HepG2 (cell line): ENCODE measurements around the gene VCAN. TPM values are rescaled to one million over a fixed set of nuclear protein-coding genes. Genes with fewer than 3 reads are reported as not detected.

Experiments
- ARID5B ChIP-seq: IDR thresholded peaks from 2 replicates; pipeline ENCODE4 v1.4.0; 2020; ENCODE audit warnings: mild to moderate bottlenecking, missing genetic modification reagents
- CEBPG ChIP-seq: IDR thresholded peaks from 2 replicates; pipeline ENCODE4 v1.6.1; 2016
- FOXA3 ChIP-seq: IDR thresholded peaks from 2 replicates; pipeline ENCODE4 v1.6.1; 2016; ENCODE audit warnings: missing genetic modification reagents, missing compliant biosample characterization
- FOXC1 ChIP-seq: sonication (generic); formaldehyde crosslinking; IDR thresholded peaks from 2 replicates; pipeline ENCODE4 v1.8.0; 2022; ENCODE audit warnings: mild to moderate bottlenecking, missing genetic modification reagents, borderline replicate concordance
- GABPA ChIP-seq, 2 experiments: IDR thresholded peaks; 2 replicates each; pipeline ENCODE4 v1.6.1; 2011 to 2016; ENCODE audit warnings: low read depth in 2 of 2, low read length in 1 of 2, missing biosample characterization in 1 of 2, missing genetic modification characterization in 1 of 2
- GATAD2A ChIP-seq: IDR thresholded peaks from 2 replicates; pipeline ENCODE4 v1.6.1; 2016
- HMGXB4 ChIP-seq, 2 experiments: sonication (generic) in 1 of 2; formaldehyde crosslinking in 1 of 2; IDR thresholded peaks; 2 replicates each; pipeline versions ENCODE4 v1.4.0 to v1.6.1; 2018 to 2020; ENCODE audit warnings: missing genetic modification reagents in 2 of 2, borderline replicate concordance in 1 of 2, low read depth in 1 of 2, mild to moderate bottlenecking in 1 of 2, missing biosample characterization in 1 of 2
- ISL2 ChIP-seq: sonication (generic); formaldehyde crosslinking; IDR thresholded peaks from 2 replicates; pipeline ENCODE4 v1.5.0; 2020; ENCODE audit warnings: missing genetic modification reagents
- MBNL3 ChIP-seq: fragments of 250-450 bp; sonication (Bioruptor Pico); conservative IDR thresholded peaks from 2 replicates; pipeline ENCODE4 v1.8.0; 2022; ENCODE audit warnings: mild to moderate bottlenecking, inconsistent platforms
- MED1 ChIP-seq: sonication (generic); formaldehyde crosslinking; IDR thresholded peaks from 2 replicates; pipeline ENCODE4 v1.4.0; 2020; ENCODE audit warnings: missing genetic modification reagents
- POGZ ChIP-seq: sonication (generic); formaldehyde crosslinking; IDR thresholded peaks from 2 replicates; pipeline ENCODE4 v1.4.0; 2020; ENCODE audit warnings: mild to moderate bottlenecking, missing genetic modification reagents
- RARA ChIP-seq: IDR thresholded peaks from 2 replicates; pipeline ENCODE4 v1.6.1; 2016; ENCODE audit warnings: missing genetic modification reagents, missing compliant biosample characterization
- RELA ChIP-seq: sonication (generic); formaldehyde crosslinking; IDR thresholded peaks from 2 replicates; pipeline ENCODE4 v1.4.0; 2020; ENCODE audit warnings: missing genetic modification reagents
- SAP130 ChIP-seq: IDR thresholded peaks from 2 replicates; pipeline ENCODE4 v1.6.1; 2016; ENCODE audit warnings: low read depth
- SMC3 ChIP-seq: IDR thresholded peaks from 2 replicates; pipeline ENCODE4 v1.6.1; 2011; ENCODE audit warnings: low read length, improper control_type of control experiment
- SOX5 ChIP-seq: IDR thresholded peaks from 2 replicates; pipeline ENCODE4 v1.6.1; 2016; ENCODE audit warnings: borderline replicate concordance
- STAG1 ChIP-seq: sonication (generic); formaldehyde crosslinking; IDR thresholded peaks from 2 replicates; pipeline ENCODE4 v1.4.0; 2020; ENCODE audit warnings: missing genetic modification reagents
- TEAD3 ChIP-seq: optimal IDR thresholded peaks from 2 replicates; pipeline ENCODE3; 2016; ENCODE audit warnings: borderline replicate concordance
- XRCC5 ChIP-seq: fragments of 200-400 bp; formaldehyde crosslinking; optimal IDR thresholded peaks from 2 replicates; pipeline ENCODE3; 2017; ENCODE audit warnings: mild to moderate bottlenecking, low read length
- ZMYM4 ChIP-seq: sonication (generic); formaldehyde crosslinking; IDR thresholded peaks from 2 replicates; pipeline ENCODE4 v1.8.1; 2023; ENCODE audit warnings: mild to moderate bottlenecking, missing genetic modification reagents
- ZNF12 ChIP-seq: sonication (generic); formaldehyde crosslinking; IDR thresholded peaks from 2 replicates; pipeline ENCODE4 v1.5.0; 2020; ENCODE audit warnings: missing genetic modification reagents
- ZNF205 ChIP-seq: IDR thresholded peaks from 2 replicates; pipeline ENCODE4 v1.6.1; 2018; ENCODE audit warnings: missing biosample characterization, missing genetic modification reagents
- ZNF567 ChIP-seq: sonication (generic); formaldehyde crosslinking; IDR thresholded peaks from 2 replicates; pipeline ENCODE4 v1.8.1; 2023; ENCODE audit warnings: mild to moderate bottlenecking, missing genetic modification reagents, borderline replicate concordance
- ZNF576 ChIP-seq: sonication (generic); formaldehyde crosslinking; IDR thresholded peaks from 2 replicates; pipeline ENCODE4 v1.4.0; 2020; ENCODE audit warnings: mild to moderate bottlenecking, missing genetic modification reagents
- ZNF652 ChIP-seq: IDR thresholded peaks from 2 replicates; pipeline ENCODE4 v1.6.1; 2016; ENCODE audit warnings: low read depth, borderline replicate concordance
- polyA plus RNA-seq, 8 experiments: library from polyadenylated mRNA; depleted of rRNA in 3 of 8; stranded (reverse) in 7 of 8; unstranded in 1 of 8; fragments of >200 nt; fragmentation: Illumina TruSeq in 4 of 8; extraction: Trizol in 4 of 8; gene quantifications; 2 replicates each; pipeline versions ENCODE4 v1.2.1 to v1.2.3, GENCODE V29; 2011 to 2016; ENCODE audit warnings: low read depth in 4 of 8, missing spikeins in 1 of 8, mixed read lengths in 1 of 8; ENCODE audit not compliant: insufficient read depth in 1 of 8
- total RNA-seq, 5 experiments: library from RNA; depleted of rRNA; stranded (reverse); fragments of >200 nt; fragmentation: Illumina TruSeq; extraction: Trizol; gene quantifications; 2 replicates each; pipeline ENCODE4 v1.2.3, GENCODE V29; 2016; ENCODE audit warnings: low read depth in 1 of 5

Gene VCAN
- total and polyA plus RNA-seq, 2 of the 13 experiments (the other 11 are each of a cell fraction or from before 2014, with no cell fraction given), result 1.2 to 3.5 TPM

- peak; percentile 49 for TF ChIP-seq ARID5B (CRISPR knock-in tag)
- TF ChIP-seq HMGXB4 (CRISPR knock-in tag; IDR thresholded peaks at IDR 0.05; ENCODE audit: borderline replicate concordance in 1 of 2, low read depth in 1 of 2), result 0 out of 4 replicates have a peak, but pooled peaks of 1 of the 2 experiments have one; percentile 40
- TF ChIP-seq RARA (CRISPR knock-in tag), result 0 out of 2 replicates have a peak, but pooled peaks have one; percentile 13
- peak; percentile 90 for TF ChIP-seq SMC3
- TF ChIP-seq SOX5 (CRISPR knock-in tag), result peak; percentile 31; the same call in 1 of the 2 replicates
- peak; percentile 40; the same call in 1 of the 2 replicates for TF ChIP-seq MED1
- TF ChIP-seq CEBPG, result 0 out of 2 replicates have a peak, but pooled peaks have one; percentile 4
- peak; percentile 96 for TF ChIP-seq TEAD3 (CRISPR knock-in tag)
- TF ChIP-seq FOXC1, result no peak
- peak; percentile 63 for TF ChIP-seq XRCC5
- TF ChIP-seq GATAD2A (CRISPR knock-in tag), result peak; percentile 52; the same call in 1 of the 2 replicates
- peak; percentile 37; the same call in 1 of the 2 replicates for TF ChIP-seq FOXA3
- 0 out of 2 replicates have a peak, but pooled peaks have one; percentile 27 for TF ChIP-seq ISL2 (CRISPR knock-in tag)
- TF ChIP-seq ZMYM4, result 0 out of 2 replicates have a peak, but pooled peaks have one; percentile 33
- TF ChIP-seq ZNF205 (CRISPR knock-in tag), result 0 out of 2 replicates have a peak, but pooled peaks have one; percentile 43
- no peak for TF ChIP-seq GABPA (IDR thresholded peaks at IDR 0.05; ENCODE audit: low read depth, low read length)
- TF ChIP-seq GABPA (CRISPR knock-in tag; IDR thresholded peaks at IDR 0.05; ENCODE audit: low read depth), result peak; percentile 79
- no peak for TF ChIP-seq ZNF567
- no peak for TF ChIP-seq ZNF576 (CRISPR knock-in tag)
- peak; percentile 93 for TF ChIP-seq STAG1 (CRISPR knock-in tag)
- no peak for TF ChIP-seq ZNF12 (CRISPR knock-in tag)
- TF ChIP-seq MBNL3, result no peak
- TF ChIP-seq RELA (CRISPR knock-in tag), result no peak
- 0 out of 2 replicates have a peak, but pooled peaks have one; percentile 14 for TF ChIP-seq SAP130 (CRISPR knock-in tag)
- peak; percentile 47; the same call in 1 of the 2 replicates for TF ChIP-seq ZNF652 (CRISPR knock-in tag)
- 0 out of 2 replicates have a peak, but pooled peaks have one; percentile 11 for TF ChIP-seq POGZ (CRISPR knock-in tag)
Observed at GRCh38 chr5:83430130-83431010, 41.2 kb upstream of the VCAN start (continued).
